GM12892 (cell line): Measurements from ENCODE around the gene TMEM30B.

Source experiments
- POLR2A ChIP-seq: IDR thresholded peaks from 2 replicates; pipeline ENCODE4 v1.6.1; 2011; ENCODE audit warnings: low read depth, low read length, control low read depth
- TAF1 ChIP-seq: IDR thresholded peaks from 2 replicates; pipeline ENCODE4 v1.6.1; 2011; ENCODE audit warnings: low read depth, mild to moderate bottlenecking, control low read depth, low read length, borderline replicate concordance

DNA sequence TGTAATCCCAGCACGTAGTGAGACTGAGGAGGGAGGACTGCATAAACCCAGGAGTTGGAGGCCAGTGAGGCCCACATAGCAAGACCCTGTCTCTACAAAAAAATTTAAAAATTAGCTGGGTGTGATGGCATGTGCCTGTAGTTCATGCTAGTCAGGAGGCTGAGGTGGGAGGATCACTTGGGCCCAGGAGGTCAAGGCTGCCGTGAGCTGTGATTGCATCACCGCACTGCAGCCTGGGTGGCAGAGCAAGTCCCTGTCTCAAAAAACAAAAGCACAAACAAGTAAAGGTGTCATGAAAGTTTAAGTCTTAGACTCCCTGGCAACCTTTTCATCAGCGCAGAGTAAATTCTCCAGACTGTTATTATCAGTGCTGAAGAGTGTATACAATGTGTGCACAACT lies 10.4 kb downstream of the TMEM30B start:
- TF ChIP-seq TAF1 = no peak
- no peak for TF ChIP-seq POLR2A
